KMS-11 (cell line): Measurements from ENCODE around the gene BAZ1A.

Source experiments
- H2AFZ ChIP-seq: fragments of 200-600 bp; sonication (generic); 2 replicates; pipeline ENCODE4 v1.6.1; 2016; ENCODE audit warnings: antibody characterized with exemption, mixed run types, low read depth
- H3K27ac ChIP-seq: fragments of 200-600 bp; sonication (generic); 2 replicates; pipeline ENCODE4 v1.6.1; 2016; ENCODE audit warnings: mild to moderate bottlenecking, mixed run types
- H3K27me3 ChIP-seq: fragments of 200-600 bp; sonication (generic); 2 replicates; pipeline ENCODE4 v1.6.1; 2017; ENCODE audit warnings: mild to moderate bottlenecking, low read depth, mixed run types, moderate library complexity; ENCODE audit not compliant: insufficient read depth
- H3K36me3 ChIP-seq: fragments of 200-600 bp; sonication (generic); 2 replicates; pipeline ENCODE4 v1.6.1; 2017; ENCODE audit warnings: mild to moderate bottlenecking, mixed run types; ENCODE audit not compliant: insufficient read depth
- H3K4me1 ChIP-seq: fragments of 200-600 bp; sonication (generic); 2 replicates; pipeline ENCODE4 v1.6.1; 2016; ENCODE audit warnings: mild to moderate bottlenecking, low read depth, mixed run types; ENCODE audit not compliant: poor library complexity, severe bottlenecking
- H3K4me2 ChIP-seq: fragments of 200-600 bp; sonication (generic); 2 replicates; pipeline ENCODE4 v1.7.0; 2016; ENCODE audit warnings: mild to moderate bottlenecking, mixed run types
- H3K4me3 ChIP-seq: fragments of 200-600 bp; sonication (generic); IDR thresholded peaks from 2 replicates; pipeline ENCODE4 v1.6.1; 2017; ENCODE audit warnings: low read depth, low read length, mixed read lengths; ENCODE audit not compliant: insufficient read depth
- H3K79me2 ChIP-seq: fragments of 200-600 bp; sonication (generic); 2 replicates; pipeline ENCODE4 v1.6.1; 2016; ENCODE audit warnings: low read depth, mixed run types; ENCODE audit not compliant: insufficient read depth
- H3K9ac ChIP-seq: fragments of 200-600 bp; sonication (generic); 2 replicates; pipeline ENCODE4 v1.6.1; 2016; ENCODE audit warnings: mild to moderate bottlenecking, mixed run types
- H4K20me1 ChIP-seq: fragments of 200-600 bp; sonication (generic); 2 replicates; pipeline ENCODE4 v1.6.1; 2016; ENCODE audit warnings: mild to moderate bottlenecking, mixed run types; ENCODE audit not compliant: insufficient read depth
- CTCF ChIP-seq: fragments of 200-600 bp; sonication (generic); conservative IDR thresholded peaks from 2 replicates; pipeline ENCODE4 v1.6.1; 2017; ENCODE audit warnings: low read depth, mild to moderate bottlenecking, antibody characterized with exemption, low read length, moderate library complexity, mixed read lengths

BAZ1A gene

GRCh38 chr14:34710006-34710405, 165.2 kb downstream of the BAZ1A start:
- H3K4me3 ChIP-seq, result no peak overlapping the region
- no peaks in the 10 kb centered on the region for H4K20me1 ChIP-seq
- no peaks in the 10 kb centered on the region for H3K27me3 ChIP-seq
- peaks cover 15% of the 10 kb centered on the region; the same call in 1 of the 2 replicates for H3K79me2 ChIP-seq
- H2AFZ ChIP-seq, result no peak overlapping the region
- no peaks in the 10 kb centered on the region for H3K36me3 ChIP-seq
- H3K4me1 ChIP-seq, result peaks cover 40% of the 10 kb centered on the region
- H3K27ac ChIP-seq, result no peak overlapping the region
- H3K4me2 ChIP-seq, result no peak overlapping the region
- H3K9ac ChIP-seq, result no peak overlapping the region
- TF ChIP-seq CTCF, result no peak

- Histone ChIP-seq H3K27ac (no peak overlapping the region), H3K4me2 (no peak overlapping the region)
Observed at GRCh38 chr14:34707722-34708121, 167.4 kb downstream of the BAZ1A start.

More at GRCh38 chr14:34707722-34708121, 167.4 kb downstream of the BAZ1A start:
- Histone ChIP-seq H3K27me3 (no peaks in the 10 kb centered on the region), H3K36me3 (no peaks in the 10 kb centered on the region), H2AFZ (no peak overlapping the region), H3K79me2 (peaks cover 11% of the 10 kb centered on the region; the same call in 1 of the 2 replicates), H3K4me1 (peaks cover 35% of the 10 kb centered on the region), H3K4me3 (no peak overlapping the region), H4K20me1 (no peaks in the 10 kb centered on the region), H3K9ac (no peak overlapping the region)
- no peak for TF ChIP-seq CTCF
